GF-D8 (cell line): Measurements from ENCODE around the gene CPT1B.
"Not testable (repeated sequence)": the region's sequence is repeated elsewhere in the genome, so short reads cannot be mapped to it uniquely, and the experiment has no call there.

Experiments
- DNase-seq: peaks from one replicate; lab custom pipeline; 2025; lab: John Stamatoyannopoulos, UW

CPT1B gene

DNA sequence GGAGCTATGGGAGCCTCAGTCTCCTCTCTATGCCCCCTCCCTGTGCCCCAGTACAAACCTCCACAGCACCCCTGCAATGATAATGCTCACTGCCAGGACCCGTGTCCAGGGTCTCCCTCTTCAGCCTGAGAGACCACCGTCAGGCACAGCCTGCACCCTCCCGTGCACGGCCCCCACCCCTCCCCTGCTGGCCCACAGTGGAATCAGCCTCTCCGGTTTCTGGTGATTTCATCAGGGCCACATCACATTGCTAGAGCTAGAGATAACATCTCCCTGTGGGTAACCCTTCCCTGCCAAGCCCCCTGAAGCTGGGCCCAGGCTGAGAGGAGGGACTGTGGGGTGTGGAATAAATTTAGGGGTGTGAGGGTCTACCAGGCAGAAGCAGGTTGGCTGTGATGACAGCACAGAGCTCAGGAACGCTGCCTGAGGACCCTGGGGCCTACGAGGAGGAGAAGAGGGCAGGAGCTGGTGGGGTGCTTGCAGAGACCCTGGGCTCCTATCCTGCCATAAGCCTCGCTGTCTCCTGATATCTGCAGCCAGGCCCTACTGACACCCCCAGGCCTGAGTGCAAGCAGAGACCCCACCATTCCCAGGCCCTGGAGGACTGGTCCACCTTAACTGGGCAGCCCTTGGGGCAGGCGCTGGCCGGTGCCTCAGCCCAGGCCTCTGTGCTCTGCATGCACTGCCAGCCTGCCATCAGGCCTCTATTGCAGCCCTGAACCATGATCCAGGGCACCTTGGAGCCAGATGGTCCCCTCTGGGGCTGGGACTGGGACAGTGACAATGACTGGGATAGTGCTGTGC is 32.5 kb downstream of the CPT1B start, which contains the start of gene KLHDC7B:
KLHDC7B (plus strand) TSS at position 378 of the 804 bp plus-strand sequence; CDS start at position 723, 345 bp downstream.
- DNase-seq: peak; percentile 43

DNA sequence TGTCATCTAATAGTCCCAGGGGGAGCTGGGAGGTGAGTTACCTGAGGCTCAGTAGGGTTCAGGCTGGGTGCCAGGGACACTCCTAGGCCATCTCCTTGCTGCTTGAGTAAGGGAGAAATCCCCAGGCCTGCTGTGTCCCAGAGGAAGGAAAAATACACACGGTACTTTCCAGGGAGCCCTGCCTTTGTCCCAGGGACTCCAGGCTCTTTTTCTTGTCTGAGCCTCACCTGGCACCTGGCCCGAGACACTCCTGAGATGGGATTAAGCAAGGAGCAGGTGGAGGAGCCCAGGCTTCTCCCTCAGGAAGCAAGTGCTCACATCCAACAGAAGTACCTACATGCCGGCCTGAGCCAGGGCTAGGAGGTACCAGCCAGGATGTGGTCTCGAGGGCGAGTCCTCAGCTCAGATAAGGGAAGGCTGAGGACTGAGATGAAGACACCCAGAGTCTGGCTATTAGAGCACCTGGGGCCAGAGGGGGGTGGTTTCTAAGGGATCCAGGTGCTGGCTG is 33.4 kb downstream of the CPT1B start:
- DNase-seq: no peak

DNA sequence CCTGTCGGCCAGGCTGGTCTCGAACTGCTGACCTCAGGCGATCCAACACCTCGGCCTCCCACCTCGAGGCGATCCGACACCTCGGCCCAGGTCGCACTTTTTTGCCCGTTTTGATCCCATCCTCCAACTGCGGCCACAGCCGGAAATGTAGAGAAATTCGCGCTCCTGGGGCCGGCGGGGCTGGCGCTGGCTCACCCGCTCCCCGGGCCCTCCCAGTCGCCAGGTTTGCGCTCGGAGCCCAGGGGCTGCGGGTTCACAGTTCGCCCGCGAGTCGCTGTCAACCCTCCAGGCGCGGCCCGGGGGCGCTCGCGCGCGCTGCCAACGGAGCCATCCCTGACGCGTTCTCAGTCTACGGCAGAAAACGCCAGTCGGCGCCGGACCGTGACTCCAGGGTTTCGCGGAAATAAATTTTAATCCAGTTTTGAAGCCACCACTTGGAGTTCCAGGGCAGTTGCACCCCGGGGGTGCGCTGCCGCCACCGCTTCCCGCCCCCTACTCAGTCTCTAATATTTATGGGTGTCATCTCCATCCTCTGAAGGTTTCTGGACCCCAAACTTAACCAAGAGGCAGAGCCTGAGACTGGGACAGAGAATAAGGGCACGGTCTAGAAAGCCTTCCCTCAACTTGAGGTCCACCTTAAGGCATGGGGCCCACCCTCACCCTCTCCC is 34.0 kb downstream of the CPT1B start:
- DNase-seq: peak; percentile 2

DNA sequence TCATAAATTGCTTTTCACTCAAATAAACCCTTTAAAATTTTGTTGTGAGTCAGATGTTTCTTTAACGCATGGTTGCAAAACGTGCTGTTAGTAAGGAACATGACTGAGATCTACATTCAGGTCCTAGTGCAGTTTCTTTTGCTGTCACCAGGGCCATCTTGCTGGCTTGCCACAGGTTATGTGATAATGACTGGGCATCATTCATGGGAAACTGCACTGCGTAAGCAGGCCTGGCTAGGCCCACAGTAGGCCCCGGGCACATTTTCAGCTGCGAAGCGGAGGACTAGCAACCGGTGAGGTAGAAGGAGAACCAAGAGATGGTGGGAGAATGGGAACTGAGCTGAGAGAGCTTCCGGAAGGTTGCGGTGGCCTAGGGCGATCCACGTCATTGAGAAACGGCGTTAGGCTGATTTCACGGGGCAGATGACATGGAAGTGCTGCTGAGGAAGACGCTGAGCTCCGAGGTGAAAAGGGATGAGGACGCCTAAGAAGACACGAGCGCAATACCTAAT is 35.8 kb downstream of the CPT1B start:
- peak; percentile 31 for DNase-seq

DNA sequence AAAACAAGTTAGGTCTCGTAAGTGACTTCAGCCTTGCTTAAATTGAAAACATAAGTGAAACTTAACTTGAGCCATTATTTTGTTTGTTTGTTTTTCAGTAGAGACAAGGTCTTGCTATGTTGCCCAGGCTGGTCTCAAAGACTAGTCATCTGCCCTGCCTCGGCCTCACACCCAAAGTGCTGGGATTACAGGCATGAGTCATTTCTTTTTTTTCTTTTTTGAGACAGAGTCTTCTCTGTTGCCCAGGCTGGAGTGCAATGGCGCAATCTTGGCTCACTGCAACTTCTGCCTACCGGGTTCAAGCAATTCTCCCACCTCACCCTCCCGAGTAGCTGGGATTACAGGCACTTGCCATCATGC is 36.6 kb downstream of the CPT1B start:
- DNase-seq: peak; percentile 66

DNA sequence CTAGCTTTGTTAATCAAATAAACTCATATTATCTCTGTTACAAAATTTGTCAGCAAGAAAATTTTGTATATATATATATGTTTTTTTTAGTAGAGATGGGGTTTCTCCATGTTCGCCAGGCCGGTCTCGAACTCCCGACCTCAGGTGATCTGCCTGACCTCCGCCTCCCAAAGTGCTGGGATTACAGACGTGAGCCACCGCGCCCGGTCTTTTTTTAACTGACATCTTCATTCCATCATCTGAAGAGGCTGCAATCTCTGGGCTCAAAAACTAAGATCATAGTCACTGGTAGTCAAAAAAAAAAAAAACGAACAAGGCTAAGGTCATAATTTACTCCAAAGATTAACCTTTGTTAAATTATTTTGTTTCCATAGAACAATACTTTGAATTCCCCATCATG is 37.8 kb downstream of the CPT1B start:
- no peak for DNase-seq

DNA sequence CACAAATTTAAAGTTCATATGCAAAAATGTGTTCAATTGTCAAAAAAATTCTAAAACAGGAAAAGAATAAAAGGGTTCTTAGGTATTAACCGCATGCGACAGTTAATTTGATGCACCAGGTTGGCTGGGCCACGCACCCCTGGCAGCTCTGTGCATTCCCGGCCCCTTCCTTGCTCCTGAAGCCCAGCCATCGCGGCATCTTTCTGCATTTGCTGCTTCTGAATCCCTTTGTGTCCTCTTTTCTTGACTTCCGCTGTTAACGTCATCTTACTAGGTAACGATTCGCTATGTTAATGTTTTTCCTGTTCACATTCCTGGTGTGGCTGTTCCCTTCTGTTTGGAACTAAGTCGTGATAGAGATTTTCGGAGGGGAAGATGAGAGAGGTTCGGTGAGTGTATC is 40.5 kb downstream of the CPT1B start:
- DNase-seq: no peak

DNA sequence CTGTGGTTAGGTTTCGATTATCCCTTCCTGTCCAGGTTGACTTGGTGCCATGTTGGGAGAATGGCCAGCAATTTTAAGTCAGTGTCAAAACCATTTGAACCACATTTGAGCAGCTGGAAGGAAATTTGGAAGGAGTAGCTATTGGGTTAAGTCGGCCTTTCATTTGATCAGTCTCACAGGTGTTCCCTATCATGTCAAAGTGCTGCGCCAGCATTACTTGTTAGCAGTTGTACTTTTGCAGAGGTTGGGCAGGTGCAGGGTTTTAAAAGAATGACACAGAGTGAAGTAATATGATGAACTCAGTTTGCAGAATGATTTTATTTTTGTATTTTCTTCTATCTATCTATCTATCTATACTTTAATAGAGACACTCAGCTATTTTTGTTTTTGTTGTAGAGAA is 42.0 kb downstream of the CPT1B start:
- no peak for DNase-seq

DNA sequence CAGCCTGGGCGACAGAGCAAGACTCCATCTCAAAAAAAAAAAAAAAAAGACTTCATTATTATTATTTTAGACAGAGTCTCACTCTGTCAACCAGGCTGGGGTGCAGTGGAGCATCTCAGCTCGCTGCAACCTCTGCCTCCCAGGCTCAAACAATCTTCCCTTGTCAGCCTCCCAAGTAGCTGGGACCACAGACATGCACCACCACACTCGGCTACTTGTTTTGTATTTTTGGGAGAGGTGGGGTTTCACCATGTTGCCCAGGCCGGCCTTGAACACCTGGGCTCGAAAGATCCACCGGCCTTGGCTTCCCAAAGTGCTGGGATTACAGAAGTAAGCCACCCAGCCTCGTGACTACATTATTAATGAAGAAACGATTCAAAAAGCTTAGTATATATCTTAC is 43.1 kb downstream of the CPT1B start:
- DNase-seq: no peak

DNA sequence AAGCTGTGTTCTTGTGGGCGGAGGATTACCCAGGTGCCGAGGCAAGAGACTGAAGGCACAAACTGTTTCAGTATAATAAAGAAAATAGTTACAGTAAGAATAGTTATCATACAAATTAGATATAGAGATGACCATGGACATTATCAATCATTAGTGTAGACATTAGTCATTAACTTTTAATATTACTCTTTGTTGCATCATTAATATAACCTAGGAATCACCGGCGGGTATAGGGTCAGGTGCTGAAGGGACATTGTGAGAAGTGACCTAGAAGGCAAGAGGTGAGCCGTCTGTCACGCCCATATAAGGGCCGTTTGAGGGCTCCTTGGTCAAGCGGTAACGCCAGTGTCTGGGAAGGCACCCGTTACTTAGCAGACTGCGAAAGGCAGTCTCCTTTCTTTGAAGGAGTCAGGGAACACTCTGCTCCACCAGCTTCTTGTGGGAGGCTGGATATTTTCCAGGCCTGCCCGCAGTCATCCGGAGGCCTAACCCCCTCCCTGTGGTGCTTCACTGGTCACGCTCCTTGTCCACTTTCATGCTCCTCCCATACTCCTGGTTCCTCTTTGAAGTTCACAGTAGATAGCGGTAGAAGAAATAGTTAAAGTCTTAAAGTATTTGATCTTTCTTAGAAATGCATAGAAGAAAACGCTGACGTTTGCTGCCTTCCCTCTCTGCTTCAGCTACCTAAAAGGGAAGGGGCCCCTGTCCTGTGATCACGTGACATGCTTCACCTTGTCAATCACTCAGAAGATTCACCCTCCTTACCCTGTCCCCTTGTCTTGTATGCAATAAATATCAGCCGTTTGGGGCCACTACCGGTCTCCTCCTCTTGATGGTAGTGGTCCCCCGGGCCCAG is 44.1 kb downstream of the CPT1B start:
- DNase-seq: not testable (repeated sequence)

DNA sequence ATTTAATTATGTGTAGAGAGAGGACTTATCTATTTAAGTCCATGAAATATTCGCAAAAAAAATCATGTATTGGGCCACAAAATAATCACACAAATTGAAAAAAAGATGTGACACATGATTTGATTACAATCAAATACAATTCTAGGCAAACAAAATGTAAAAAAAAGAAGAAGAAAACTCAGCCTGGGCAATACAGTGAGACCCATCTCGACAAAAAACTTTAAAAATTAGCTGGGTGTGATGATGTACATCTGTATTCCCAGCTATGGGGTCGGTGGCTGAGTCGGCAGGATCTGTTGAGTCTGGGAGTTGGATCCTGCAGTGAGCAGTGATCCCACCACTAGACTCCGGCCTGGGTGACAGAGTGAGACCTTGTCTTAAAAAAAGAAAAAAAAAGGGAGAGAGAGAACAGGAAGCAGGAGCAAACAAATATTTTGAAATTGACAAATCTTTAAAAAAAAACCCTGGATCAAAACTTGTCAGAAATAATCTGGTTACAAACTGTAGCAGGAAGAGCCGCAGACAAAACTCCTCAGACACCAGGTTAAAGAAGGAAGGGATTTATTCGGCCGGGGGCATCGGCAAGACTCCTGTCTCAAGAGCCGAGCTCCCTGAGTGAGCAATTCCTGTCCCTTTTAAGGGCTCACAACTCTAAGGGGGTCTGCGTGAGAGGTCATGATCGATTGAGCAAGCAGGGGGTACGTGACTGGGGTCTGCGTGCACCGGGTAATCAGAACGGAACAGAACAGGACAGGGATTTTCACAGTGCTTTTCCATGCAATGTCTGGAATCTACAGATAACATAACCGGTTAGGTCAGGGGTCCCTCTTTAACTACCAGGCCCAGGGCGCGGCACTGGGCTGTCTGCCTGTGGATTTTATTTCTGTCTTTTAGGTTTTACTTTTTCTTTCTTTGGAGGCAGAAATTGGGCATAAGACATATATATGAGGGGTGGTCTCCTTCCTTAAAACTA is 45.1 kb downstream of the CPT1B start:
- DNase-seq: no peak

DNA sequence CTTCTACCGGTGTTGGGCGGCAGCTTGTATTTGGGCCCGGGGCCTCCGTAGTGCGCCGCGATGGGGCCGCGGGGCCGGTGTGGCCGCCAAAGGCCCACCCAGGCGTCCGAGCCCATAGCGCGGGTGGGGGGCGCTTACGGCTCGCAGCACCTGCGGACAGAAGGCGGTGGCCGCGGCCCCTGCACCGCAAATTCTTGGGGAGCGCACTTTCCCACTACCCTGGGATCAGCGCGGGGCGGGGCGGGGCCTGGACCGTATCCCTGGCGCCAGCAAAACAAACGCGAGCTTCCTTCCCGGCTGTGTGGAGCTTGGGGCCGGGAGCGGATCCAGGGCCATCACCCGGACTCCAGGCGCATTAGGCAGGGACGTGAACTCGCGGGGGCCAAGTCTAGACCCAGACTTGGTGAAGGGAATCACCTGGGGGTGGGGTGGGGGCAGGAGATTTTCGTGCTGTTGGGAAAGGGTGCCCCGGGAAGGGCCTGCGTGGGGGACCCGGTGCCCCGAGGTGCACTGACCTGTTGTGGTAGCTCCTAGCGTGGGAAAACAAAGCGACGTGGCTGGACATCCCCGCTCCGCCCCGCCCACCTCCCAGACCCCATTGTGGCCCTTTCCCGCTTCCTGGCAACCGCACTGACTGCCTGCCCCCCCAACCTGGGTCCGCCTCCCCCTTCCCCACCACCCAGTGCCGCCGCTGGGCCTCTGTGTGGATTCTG is 46.1 kb downstream of the CPT1B start:
- no peak for DNase-seq

DNA sequence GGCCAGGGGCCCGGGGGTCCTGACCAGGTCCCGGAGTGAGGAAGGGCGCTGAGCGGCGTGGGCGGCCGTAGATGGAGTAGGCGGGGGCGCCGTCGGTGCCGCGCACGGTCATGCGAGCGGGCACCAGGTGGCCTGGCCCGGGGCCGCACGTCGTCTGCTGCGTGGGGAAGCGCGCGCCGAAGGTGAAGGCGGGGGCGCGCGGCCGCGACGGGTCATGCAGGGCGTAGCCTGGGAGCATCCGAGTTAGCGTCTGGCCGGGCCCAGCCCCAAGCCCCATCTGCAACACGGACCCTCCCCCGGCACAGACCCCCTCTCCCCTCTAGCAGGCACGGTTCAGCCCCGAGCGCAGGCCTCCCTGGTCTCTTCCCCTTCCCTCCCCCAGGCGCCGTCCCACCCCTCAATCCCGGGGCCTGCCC is 46.7 kb downstream of the CPT1B start:
- DNase-seq: no peak

DNA sequence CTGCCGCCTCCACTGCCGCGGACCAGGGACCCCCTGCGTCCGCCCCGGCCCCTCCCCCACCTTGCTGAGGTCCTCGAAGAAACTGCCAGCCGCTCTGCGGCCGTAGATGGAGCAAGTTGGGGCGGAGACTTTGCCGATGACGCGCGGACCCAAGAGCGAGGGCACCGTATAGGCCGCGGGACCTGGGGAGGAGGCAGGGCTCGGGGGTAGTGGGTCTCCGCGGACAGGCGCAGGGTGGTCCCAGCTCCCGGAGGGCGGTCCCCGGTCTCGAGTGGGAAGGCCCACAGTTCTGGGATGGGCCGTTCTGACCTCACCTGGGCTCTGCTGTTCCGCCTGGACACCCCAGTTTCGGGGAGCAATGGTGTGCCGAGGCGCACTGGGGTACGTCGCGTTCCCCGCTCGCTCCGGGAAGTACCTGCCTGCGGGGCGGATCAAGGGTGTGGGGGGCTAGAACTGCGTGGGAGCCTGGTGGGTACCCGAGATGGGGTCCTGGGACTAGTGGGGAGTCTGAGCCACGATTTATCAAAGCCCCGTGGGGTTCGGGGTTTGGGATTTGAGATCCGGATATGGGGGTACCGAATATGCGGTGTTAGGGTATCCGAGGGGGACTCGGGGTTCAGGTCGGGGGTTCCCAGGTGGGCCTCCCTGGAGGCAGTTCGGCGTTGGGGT is 47.2 kb downstream of the CPT1B start:
- DNase-seq: no peak

DNA sequence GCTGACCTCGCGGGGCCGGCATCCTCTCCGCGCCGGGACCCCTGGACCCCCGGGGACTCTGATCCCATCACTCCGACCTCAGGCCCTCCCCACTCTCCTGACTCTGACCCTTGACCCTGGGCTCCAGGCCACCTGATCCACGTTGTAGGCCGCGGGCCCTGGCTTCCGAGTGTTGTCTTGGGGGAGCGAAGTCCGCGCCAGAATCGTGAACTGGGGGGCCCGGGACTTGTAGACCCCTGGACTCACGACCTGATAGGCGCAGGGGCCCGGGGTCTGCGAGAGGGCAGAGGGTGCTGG is 47.7 kb downstream of the CPT1B start:
- DNase-seq: no peak

DNA sequence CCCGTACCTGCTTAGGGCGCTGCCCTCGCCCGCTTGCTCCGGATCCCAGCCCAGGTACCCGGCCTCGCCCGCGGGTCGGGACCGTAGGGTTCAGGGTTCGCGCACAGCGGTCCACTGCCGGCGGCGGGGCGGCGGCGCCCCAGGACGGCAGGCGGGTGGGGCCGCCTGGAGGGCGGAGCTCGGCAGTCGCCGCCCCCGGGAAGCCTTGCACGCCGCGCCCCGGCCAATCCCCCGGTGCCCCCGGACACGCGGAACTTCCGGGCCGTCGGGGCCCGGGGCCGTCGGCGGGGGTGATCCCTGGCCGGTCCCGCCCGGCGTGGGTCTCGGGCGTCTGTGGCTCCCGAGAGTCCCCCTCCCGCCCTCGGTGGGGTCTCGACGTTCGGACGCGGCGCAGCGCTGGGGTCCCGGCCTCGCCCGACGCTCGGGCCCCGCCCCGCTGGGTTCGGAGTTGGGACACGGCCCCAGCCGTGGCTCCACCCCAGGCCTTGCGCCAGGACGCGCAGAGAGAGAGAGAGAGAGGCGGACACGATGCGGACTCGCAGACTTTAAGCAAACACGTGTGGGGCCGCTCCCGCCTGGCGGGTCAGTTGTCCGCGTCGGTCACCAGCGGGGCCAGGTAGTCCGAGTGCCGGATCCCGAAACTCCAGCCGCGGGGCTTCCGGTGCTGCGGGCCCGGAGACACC is 48.2 kb downstream of the CPT1B start, which contains the start of gene TYMP:
TYMP (minus strand) TSS at position 116 of the 683 bp plus-strand sequence. CDS start 303 bp downstream, outside the sequence.
- DNase-seq: no peak

DNA sequence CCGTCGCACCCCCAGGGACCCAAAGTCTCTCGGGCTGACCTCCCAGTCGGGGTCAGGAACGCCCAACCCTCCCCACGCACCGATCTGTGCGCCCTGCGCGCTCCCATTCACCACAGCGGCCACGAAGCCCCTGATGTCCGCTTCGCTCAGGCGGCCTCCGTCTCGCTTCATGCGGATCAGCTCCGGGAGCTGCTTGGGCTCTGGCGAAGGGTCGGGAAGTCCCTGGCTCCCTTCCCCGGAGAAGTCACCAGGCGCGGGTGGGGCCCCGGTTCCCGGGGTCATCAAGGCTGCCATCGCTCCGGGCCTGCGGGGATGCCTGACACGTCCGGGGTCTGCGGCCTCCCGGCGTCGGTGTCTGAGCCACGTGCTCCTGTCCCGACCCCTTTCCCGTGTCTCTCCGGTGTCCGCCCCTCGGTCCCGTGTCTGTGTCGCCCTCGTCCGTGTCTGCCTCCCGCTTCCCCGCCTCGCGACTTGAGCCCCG is 48.8 kb downstream of the CPT1B start:
- DNase-seq: no peak

DNA sequence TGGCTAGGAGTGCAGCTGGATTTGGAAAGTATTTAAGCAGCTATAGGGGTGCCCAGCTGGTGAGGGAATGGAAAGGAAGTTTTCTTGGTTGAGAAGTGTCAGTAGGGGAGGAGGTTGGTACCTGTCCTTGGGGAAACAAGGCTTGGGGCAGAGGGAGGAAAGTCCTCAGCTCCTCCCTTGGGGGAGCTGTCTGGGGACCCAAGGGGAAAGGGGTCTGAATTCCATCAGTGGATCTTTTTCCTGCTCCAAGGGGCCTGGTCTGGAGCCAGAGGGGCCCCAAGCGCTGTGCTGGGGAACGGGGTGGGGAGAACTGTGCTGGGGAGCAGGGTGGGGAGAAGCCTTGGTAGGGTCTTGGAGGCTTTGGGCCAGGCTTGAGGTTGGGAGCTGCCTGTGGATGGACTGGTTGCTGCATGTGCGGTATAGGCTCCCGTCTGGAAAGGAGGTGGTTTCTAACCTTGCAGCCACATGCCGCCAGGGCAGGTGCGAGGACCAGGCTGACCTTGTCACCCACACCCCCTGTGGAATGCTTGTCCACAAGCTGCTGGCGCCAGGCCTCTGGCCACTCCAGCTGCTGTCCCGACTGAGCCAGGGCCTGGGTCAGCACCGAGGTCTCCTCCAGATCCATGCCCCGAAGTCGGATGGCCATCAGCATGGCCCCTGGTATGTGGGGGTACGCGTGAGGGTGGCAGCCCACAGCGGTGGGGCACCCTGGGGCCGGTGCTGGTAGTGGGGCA is 49.4 kb downstream of the CPT1B start:
- no peak for DNase-seq
